Stimulated activated CD8-positive, alpha-beta memory T cell treated with anti-CD3 and anti-CD28 coated beads, Interleukin-7, amount 100 ng/mL, for 4 hours (primary cell): ENCODE results near the gene KCNC3.

Source experiments
- DNase-seq, 2 donors: peaks; one replicate each; pipeline ENCODE4 v3.0.0-alpha.2; 2020; ENCODE audit warnings: low read depth in 2 of 2

The KCNC3 gene

DNA sequence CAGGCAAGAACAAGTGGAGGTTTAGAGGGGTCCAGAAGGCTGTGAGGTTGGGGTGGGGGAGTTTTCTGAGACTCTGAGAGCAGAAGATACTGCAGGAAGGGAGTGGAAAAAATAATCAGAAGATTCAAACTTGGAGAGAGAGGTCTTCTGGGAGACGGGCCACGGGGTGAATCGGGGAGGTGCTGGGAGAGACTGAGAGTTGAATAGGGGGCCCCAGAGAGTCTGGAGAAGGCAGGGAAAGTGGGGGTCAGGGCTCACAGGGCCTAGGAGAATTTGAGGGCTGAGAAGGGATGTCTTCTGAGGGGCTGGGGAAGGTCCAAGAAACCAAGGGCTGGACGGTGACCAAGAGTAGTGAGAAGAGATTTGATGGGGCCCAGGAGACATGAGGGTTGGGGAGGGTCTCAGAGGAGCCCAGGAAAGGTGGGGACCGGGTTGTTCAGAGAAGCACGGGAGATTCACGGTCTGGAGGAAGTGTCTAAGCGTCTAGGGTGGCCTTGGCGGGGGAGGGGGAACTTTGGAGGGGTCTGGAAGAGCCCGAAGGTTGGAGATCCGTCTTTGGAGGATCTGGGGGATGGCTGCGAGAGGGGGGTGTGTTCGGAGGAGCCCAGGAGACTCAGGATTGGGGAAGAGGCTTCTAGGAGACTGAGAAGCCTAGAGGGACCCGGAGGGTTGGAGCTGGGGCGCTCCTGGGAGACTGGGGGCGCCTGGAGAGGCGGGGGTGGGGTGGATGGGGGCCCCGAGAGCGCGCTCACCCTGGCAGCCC, 1.5 kb downstream of the KCNC3 start:
- DNase-seq = no peak

DNA sequence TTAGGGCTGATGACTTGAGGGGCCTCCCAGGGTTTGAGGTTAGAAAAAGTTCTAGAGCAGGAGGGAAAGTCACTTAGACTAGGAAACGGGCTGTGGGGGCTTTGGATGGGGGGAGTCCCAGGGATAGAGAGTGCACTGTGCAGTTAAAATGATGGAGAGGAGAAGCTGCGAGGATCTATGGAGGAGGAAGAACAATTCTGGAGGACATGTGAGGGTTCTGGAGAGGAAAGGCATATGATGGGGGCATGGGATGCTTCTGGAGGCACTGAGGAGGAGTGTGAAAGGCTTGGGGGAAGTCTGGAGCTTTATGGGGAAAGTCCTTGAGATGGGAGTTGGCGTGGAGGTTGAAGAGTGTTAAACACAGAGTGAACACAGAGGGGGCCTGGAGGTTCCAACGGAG, 2.2 kb downstream of the KCNC3 start:
- DNase-seq = no peak

DNA sequence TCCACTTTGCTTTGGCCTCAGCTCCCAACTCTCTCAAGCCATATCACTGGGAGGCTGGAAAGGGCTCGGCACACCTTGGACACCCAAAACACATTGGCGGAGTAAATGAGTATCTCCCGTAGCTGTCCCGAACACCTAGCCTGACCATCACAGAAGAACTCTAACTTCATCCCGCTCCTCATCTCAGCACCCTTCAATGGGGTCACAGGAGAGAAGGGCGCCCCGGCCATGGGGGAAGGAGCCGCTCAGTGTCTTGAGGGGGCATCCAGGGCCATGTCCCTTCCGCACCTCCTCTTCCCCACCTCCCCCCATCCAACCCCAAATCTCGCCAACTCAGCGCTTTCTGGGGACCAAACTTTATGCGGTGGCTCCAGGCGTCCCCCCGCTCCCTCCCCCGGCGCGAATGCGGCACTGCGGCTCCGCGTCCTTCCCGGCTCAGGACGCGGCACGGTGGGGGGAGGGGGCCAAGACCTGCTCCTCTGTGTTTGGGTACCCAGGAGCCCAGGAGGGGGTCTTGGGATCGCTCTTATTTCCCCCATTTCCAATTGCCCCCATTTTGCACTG, 3.0 kb downstream of the KCNC3 start:
- DNase-seq = no peak

DNA sequence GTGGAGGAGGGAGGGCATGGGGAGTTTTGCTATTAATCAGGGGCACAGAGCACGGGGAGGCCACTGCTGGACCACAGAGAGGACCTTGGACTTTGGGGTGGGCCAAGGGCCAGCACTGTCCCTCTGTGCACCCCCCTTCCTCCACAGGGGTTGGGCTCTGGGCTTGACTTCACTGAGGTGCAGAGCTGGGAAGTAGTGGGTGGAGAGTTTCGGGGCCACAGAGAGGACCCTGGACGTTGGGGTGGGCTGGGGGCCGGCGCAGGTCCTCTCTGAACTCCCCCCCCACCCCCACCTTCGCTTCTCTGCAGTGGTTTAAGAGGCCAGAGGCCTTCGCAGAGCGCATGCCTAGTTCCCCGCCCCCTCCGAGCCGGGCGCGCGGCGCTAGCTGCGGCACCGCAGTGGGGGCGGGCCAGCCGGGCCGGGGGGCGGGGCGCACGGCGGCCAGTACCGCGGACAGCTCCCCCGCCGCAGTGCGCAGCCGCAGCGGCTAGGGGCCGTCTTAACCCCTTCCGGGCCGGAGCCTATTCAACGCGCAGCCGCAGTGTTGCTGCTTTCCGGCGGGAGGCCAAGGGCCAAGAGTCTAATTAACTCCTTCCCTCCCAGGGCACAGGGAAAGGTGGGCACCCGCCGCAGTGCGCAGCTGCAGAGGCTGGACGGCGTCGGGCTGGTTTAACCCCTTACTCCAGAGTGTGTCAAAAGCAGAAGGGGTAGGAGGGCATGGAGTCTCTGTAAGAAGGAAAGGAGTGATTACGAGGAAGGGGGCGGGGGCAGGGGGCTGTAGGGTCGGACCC, 3.7 kb downstream of the KCNC3 start:
- peak in 1 of 2 donors; percentile 48 for DNase-seq

DNA sequence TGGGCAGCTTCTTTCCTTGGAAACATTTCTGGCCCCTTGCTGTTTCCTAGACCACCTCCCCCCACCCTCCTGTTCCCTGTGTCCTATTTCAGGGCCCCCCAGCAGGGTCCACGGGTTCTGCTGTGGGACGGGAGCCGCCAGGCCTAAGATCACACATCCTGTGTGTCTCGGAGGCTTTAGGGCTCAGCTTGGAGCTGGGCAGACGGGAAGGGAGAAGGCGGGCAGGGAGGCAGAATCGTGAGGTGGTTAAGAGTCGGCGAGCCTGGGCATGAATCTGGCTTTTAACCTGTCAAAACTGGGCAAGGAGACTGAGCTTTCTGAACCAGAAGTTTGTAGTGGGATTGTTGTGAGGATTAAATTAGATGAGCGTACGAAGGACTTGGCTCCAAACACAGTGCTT, 4.8 kb downstream of the KCNC3 start:
- DNase-seq = no peak

DNA sequence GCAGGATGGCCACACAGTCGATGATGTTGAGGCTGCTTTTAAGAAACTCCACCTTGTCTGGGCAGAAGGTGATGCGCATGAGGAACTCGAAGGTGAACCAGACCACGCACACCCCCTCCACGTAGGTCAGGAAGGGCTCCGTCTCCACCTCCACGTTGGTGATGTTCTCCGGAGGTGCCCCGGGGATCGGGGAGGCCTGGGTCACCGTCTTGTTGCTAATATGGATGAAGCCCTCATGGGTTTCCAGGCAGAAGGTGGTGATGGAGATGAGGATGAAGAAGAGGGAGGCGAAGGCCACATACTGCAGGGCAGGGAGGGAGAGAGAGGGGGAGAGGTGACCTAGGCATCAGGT, 5.4 kb downstream of the KCNC3 start:
- no peak for DNase-seq

DNA sequence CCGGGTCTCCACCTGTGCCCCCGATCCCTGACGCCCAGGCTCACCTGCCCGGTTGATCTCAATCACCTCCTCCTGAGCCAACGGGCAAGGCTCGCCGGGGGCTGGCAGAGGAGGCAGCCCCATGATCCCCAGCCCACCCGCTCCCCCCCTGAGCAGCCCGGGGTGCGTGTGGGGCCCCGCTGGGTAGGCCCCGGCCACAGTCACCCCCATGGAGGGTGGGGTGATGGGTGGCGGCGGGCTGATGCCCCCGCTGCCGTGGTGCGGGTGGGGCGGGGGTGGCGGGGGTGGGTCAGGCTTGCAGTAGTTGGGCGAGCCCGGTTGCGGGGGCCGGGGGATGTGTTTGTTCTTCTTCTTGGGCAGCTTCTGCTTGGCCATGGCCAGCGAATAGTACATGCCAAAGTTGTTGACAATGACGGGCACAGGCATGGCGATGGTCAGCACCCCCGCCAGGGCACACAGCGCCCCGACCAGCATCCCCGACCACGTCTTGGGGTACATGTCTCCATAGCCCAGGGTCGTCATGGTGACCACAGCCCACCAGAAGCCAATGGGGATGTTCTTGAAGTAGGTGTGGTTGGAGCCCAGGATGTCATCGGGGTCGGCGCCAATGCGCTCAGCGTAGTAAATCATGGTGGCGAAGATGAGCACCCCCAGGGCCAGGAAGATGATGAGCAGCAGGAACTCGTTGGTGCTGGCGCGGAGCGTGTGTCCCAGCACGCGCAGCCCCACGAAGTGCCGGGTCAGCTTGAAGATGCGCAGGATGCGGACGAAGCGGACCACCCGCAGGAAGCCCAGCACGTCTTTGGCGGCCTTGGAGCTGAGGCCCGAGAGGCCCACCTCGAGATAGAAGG, 6.0 kb downstream of the KCNC3 start:
- DNase-seq = no peak

DNA sequence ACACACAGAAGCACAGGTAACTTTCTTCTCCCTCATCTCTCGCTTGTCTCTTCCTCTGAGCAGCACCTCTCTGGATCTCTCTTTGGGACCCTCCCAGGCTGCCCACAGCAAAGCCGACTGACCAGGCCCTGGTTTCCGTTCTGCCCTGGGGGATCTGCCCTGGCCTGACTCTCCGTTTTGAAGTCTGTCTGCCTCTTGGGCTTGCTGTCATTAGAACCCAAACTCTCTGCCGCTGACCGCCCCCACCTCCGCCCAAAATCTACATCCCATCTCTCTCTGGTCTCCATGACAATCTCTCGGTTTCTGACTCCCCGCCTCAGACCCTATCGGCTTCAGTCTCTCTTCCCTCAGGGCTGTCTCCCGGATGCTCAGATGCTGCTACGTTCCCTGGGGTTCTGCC, 6.9 kb downstream of the KCNC3 start:
- no peak for DNase-seq

DNA sequence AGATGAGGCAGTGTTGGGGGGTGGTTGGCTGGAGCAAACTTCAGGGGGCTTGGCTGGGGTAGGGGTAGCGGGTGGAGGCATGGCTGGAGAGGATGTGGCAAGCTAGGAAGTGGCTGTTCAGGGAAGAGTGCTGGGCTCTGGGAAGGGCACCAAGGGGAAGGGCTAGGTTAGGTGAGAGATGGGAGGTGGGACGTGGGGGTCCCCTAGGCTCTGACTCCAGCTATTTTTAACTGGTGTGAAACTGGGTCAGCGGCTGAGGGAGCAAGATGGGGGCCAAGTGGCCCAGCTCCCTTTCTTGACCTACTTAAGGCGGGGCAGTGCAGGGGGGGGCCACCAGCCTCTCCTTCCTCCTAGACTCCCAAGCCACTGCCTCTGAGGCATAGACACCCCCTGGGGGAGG, 7.3 kb downstream of the KCNC3 start:
- no peak for DNase-seq

DNA sequence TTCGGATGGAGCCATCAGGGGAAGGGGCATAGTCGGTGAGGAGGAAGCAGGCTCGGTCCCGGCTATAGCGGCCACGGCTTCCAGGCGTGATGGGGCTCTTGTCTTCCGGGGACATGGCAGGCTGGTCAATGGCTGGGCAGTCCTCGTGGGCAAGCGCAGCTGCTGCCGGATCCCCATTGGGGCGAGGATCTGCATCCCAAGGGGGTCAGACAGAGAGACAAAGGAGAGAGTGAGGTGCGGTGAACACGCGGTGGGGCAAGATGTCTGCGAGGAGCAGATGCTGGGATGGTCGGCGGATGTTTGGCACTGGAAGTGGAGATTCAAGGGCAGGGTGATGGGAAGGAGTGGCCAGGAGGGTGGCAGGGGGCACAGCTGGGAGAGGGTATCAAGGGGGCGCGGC, 8.6 kb downstream of the KCNC3 start:
- no peak for DNase-seq

DNA sequence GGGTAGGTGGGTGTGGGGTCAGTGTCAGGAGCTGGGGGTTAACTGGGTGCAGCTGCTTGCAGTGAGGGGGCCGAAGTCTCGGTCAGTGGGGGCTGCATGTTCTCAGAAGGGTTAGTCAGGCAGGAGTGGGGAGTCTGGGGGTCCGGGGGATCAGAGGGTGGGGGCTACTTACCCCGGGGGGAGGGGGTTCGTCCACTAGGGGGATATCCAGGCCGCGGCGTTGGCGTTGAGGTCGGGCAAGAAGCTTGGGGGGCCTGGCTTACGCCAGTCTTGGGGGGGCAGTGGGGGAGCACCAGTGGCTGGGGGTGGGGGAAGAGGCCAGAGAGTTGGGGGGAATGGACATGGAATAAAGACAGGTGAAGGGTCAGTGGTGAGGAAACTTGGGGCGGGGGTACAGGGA, 9.1 kb downstream of the KCNC3 start:
- no peak for DNase-seq

DNA sequence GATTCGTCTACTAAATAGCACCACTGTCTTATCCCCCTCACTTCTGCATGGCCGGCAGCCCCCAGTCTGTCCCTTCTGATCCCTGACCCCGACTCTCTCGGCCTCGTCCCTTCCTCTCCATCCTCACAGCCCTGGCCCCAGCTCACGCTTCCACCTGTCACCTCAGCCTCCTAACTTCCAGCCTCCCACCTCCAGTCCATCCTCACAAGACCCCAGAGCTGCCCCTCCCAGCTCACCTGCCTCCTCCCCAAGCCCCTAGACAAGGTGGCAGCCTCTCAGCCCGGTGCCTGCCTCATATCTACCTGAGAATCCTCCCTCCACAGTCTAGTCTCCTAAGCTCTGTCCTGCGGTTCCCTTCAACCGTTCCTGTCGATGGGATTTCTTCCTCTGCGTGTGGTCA, 10.0 kb downstream of the KCNC3 start:
- DNase-seq = no peak

DNA sequence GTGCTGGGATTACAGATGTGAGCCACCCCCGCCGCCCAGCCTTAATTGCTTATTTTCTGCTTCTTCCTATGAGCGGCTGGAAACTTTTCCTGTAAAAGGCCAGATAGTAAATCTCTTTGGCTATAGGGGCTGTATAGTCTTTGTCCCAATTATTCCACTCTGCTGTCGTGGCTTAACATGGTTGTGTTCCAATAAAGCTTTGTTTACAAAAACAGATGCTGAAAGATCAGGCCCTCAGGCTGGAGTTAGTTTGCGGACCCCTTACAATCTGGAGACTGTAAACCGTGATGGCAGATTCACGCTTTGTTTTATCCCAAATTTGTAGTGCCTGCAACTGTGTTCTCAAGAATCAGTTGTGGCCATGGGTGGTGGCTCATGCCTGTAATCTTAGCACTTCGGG, 10.7 kb downstream of the KCNC3 start:
- no peak for DNase-seq

DNA sequence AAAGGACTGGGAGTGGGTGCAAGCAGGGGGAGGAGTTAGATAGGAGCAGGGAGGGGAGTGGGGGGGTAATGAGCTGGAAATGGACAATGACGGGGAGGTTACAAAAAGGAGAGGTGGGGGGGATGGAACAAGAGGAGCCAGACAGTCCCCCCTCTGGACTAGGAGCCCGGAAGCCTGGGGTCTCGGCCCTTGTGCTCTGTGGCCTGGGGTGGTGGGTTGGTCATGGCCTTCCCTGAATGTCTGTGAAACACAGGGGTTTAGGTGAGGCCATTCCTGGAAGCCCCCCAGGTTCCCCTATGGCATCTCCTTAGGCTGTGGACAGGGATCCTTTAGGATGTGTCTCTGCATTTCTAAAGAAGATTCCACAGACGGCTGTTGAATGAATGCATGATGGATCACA, 12.1 kb downstream of the KCNC3 start:
- DNase-seq = no peak

DNA sequence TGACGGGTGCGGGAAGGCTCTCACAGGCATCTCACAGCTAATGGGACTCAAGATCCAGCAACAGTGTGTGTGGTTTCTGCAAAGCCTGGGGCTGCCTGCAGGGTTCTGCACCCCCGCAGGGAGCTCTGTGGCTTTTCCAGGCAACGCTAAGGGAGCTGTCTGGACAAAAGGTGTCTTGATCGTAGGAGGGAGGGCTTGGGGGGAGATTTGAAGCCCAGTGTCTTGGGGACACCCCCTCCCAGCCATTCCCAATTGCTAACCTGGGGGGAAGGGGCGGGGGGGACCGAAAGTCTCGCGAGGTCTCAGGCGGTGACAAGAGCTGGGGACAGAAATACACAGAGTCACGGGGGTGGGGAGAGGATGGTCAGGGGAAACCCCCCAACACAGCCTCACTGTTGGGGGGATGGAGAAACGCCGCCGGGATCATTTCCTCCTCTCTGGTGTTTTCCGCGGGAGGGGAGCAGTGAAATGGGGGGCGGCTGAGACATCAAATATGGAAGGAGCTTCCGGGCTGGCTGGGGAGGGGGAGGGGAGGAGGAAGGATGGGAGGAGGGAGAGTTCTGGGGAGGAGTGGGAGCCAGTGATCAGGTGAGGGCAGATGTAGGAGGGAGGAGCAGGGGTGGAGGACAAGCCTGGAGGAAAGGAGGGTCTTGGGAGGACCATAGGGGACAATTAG, 13.3 kb downstream of the KCNC3 start:
- no peak for DNase-seq

DNA sequence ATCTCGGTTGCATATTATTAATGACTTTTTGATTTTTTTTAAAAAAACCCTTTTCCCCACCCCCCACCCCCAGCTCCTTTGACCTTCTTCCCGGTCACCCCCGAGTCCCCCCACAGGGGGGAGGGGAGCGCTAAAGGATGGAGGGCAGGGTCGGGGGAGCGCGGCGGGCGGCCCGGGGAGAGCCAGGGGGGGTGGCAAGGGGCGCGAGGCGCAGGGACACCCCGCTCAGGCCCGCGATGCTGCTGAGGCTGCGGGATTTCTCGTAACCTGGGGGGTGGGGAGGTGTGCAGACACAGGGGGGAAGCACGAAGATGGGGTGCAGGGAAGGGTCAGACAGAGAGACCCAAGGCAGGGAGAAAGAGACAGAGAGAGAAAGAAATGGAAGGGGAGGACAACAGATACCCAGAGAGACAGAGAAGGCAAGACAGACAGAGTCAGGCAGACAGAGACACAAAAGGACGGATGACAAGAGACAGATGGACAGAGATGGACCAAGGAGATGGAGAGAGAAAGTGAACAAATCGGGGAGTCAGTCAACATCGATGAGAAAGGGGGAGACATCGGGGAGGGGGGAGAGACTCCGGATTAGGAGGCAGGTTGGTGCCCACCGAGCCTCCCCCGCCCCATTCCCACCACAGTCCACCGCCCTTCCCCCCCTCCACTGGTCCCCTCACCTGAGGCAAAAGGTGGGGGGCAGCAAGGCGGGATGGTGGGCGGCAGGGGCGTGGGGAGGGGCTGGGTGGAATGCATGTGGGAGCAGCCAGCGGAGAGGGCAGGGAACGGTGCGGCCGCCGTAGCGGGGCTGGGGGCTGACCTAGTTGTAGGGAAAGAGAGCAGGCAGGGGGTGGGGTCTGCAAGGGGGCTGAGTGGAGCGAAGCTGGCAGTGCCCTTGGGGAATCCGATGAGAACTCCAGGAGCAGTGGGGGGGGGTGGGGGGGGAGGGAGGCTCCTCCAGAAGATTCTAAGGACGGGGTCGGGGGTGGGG, 14.2 kb downstream of the KCNC3 start:
- DNase-seq = no peak

DNA sequence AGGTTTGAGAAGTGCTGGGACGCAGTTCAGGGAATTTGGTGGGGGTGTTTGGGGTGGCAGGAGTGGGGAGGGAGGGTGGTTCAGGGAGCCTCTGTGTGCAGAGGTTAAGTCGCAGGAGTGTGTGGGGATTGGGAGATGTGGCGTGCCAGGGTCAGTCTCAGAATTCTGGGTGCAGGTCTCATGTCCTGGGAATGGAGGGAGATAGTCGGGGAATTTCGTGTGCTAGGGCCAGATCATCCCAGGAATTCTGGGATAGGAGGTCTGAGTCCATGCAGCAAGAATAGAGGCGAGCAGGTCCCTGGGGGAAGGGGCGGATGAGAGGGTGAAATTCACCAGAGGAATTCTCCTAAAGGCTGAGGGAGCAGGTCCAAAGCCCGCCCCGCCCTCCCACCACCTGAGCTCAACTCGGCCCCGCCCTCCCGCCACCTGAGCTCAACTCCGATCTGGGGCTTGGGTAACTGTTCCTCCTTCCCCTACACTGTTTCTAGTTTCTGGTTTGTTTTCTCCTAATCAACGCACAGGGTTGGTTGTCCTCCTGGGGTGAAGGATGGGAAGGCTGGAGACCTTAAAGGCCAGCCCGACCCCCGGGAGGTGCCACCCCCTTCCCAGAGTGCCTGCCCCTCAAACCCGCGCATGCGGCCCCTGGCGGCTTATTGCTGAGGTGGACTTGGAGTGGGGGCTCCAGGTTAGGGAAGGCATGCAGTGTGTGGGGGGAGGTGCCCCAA, 15.2 kb downstream of the KCNC3 start:
- no peak for DNase-seq

DNA sequence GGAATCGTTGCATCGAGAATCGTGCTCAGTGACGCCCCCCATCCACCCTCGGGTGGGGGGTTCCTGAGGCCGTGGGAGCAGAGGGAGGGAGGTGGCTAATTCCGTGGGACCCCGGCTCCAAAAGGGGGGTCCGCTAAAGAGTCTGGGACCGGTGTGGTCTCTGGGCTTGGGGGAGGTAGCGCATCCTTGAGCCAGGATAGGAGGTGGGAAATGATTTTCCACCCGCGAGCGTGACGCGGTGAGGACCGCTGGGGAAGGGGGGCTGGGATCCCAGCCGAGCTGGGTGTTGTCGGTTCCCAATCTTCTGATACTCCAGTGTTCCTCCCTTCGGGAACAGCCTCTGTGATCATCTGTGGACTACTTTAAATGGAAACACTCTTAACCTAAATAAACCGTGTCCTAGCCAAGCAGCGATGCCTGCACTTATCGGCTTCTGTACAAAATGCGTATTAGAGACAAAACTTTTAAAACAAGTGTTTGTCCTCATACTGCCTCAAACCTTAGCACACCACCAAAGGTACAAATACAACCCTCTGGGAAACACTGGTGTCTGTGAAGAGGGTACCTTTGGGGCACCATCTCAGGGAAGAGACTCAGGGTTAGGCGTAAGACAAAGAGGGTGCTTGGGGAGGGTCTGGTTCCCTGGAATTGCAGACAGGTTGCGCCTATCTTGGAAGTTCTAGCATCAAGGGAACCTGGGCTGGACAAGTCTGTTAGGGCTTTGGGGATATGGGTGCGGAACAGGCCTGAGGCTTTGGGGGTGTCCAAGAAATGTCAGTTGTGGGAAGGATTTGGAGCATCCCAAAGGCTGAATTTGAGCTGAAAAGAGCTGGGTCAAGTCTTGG, 16.0 kb downstream of the KCNC3 start:
- DNase-seq = no peak
